ENCODE measurements around the gene PTER.

The PTER gene

GRCh38 chr10:16472828-16473227 is 36.0 kb downstream of the PTER start:
- H3K9me3 ChIP-seq = no peaks in the 10 kb centered on the region
- no peak for DNase-seq
- H3K27me3 ChIP-seq = no peaks in the 10 kb centered on the region
- H3K4me1 ChIP-seq = no peaks in the 10 kb centered on the region
- no peak for TF ChIP-seq CTCF (IDR thresholded peaks at IDR 0.05)
- no peak overlapping the region for H3K27ac ChIP-seq
- H3K4me3 ChIP-seq = no peak overlapping the region
- intact Hi-C loops (cut with DNase I; ENCODE audit: low total_unique reads) = no loop called here
- no peaks in the 10 kb centered on the region for H3K36me3 ChIP-seq

GRCh38 chr10:16477757-16478156 is 40.9 kb downstream of the PTER start:
- no peak overlapping the region for H3K4me3 ChIP-seq
- H3K27me3 ChIP-seq = no peaks in the 10 kb centered on the region
- no peaks in the 10 kb centered on the region for H3K4me1 ChIP-seq
- intact Hi-C loops (cut with DNase I; ENCODE audit: low total_unique reads) = no loop called here
- H3K27ac ChIP-seq = no peak overlapping the region
- no peaks in the 10 kb centered on the region for H3K9me3 ChIP-seq
- H3K36me3 ChIP-seq = no peaks in the 10 kb centered on the region
- no peak for DNase-seq
- no peak for TF ChIP-seq CTCF (IDR thresholded peaks at IDR 0.05)

GRCh38 chr10:16478801-16479200 is 42.0 kb downstream of the PTER start:
- no peak for TF ChIP-seq CTCF (IDR thresholded peaks at IDR 0.05)
- H3K36me3 ChIP-seq = no peaks in the 10 kb centered on the region
- no peak overlapping the region for H3K4me3 ChIP-seq
- no peak overlapping the region for H3K27ac ChIP-seq
- no peaks in the 10 kb centered on the region for H3K4me1 ChIP-seq
- no peak for DNase-seq
- no peaks in the 10 kb centered on the region for H3K9me3 ChIP-seq
- no peaks in the 10 kb centered on the region for H3K27me3 ChIP-seq
- intact Hi-C loops (cut with DNase I; ENCODE audit: low total_unique reads) = no loop called here

- no peak for TF ChIP-seq CTCF (IDR thresholded peaks at IDR 0.05)
- H3K4me1 ChIP-seq = no peaks in the 10 kb centered on the region
- intact Hi-C loops (cut with DNase I; ENCODE audit: low total_unique reads) = no loop called here
Measured at GRCh38 chr10:16481052-16481728, 44.4 kb downstream of the PTER start.

GRCh38 chr10:16483241-16483917 is 46.6 kb downstream of the PTER start:
- TF ChIP-seq CTCF (IDR thresholded peaks at IDR 0.05) = no peak
- no peak for DNase-seq
- H3K27ac ChIP-seq = no peak overlapping the region
- no peak overlapping the region for H3K4me3 ChIP-seq
- intact Hi-C loops (cut with DNase I; ENCODE audit: low total_unique reads) = no loop called here
- H3K9me3 ChIP-seq = no peaks in the 10 kb centered on the region
- no peaks in the 10 kb centered on the region for H3K27me3 ChIP-seq
- H3K36me3 ChIP-seq = peaks cover 6 to 14% (median 8%) of the 10 kb centered on the region in 3 donors
- H3K4me1 ChIP-seq = no peaks in the 10 kb centered on the region

More at GRCh38 chr10:16481052-16481728, 44.4 kb downstream of the PTER start:
- no peak overlapping the region for H3K4me3 ChIP-seq
- H3K36me3 ChIP-seq = peaks cover under 1 to 2% (median 1%) of the 10 kb centered on the region in 3 donors
- no peak for DNase-seq
- no peaks in the 10 kb centered on the region for H3K9me3 ChIP-seq
- H3K27me3 ChIP-seq = no peaks in the 10 kb centered on the region
- no peak overlapping the region for H3K27ac ChIP-seq
